ENCODE measurements around the gene CDK11A.
"Not testable (repeated sequence)": the region's sequence is repeated elsewhere in the genome, so short reads cannot be mapped to it uniquely, and the experiment has no call there.

DNA sequence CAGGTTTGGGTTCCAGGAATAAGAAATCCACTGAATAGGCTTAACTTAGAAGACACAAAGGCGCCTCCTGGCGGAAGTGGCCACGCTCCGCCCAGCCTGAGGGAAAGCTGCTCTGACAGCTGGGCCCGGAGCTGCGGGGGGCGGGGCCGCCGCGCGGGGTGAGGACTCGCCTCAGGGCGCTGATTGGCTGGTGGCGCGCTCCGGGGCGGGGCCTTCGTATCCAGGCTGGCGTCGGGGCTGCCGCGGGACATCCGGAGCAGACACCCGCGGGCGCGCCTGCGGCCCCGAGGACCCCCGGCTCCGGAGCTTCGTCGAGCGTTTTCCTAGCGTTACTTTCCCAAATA, 22.4 kb upstream of the CDK11A start:
- TF ChIP-seq, protein P1, sequence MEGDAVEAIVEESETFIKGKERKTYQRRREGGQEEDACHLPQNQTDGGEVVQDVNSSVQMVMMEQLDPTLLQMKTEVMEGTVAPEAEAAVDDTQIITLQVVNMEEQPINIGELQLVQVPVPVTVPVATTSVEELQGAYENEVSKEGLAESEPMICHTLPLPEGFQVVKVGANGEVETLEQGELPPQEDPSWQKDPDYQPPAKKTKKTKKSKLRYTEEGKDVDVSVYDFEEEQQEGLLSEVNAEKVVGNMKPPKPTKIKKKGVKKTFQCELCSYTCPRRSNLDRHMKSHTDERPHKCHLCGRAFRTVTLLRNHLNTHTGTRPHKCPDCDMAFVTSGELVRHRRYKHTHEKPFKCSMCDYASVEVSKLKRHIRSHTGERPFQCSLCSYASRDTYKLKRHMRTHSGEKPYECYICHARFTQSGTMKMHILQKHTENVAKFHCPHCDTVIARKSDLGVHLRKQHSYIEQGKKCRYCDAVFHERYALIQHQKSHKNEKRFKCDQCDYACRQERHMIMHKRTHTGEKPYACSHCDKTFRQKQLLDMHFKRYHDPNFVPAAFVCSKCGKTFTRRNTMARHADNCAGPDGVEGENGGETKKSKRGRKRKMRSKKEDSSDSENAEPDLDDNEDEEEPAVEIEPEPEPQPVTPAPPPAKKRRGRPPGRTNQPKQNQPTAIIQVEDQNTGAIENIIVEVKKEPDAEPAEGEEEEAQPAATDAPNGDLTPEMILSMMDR (IDR thresholded peaks at IDR 0.05), result peak in 2 of 5 experiments; percentile 2 to 18
- TF ChIP-seq POLR2A, EP300 (IDR thresholded peaks at IDR 0.05): not testable (repeated sequence)

Measured in tibial nerve (tissue), 4 donors.